Measurements from ENCODE around the gene GCK. TPM values are rescaled to one million over a fixed set of nuclear protein-coding genes. Genes with fewer than 3 reads are reported as not detected.

GCK gene
- total RNA-seq, 3 donors from 2014 or later, result 0.48 to 1.6 TPM; not detected in 1

GRCh38 chr7:44222776-44223261, 33.6 kb upstream of the GCK start:
- H3K27me3 ChIP-seq, result peaks cover 0 to 9% of the 10 kb centered on the region in 2 donors
- H3K36me3 ChIP-seq, result no peaks in the 10 kb centered on the region
- H3K9me3 ChIP-seq, result no peaks in the 10 kb centered on the region
- H3K4me3 ChIP-seq, result no peak overlapping the region
- TF ChIP-seq POLR2A (IDR thresholded peaks at IDR 0.05), result no peak
- TF ChIP-seq CTCF (IDR thresholded peaks at IDR 0.05), result no peak
- no peak for TF ChIP-seq POLR2AphosphoS5 (IDR thresholded peaks at IDR 0.05)
- no peaks in the 10 kb centered on the region for H3K4me1 ChIP-seq
- intact Hi-C loops (cut with DNase I; ENCODE audit: low total_unique reads), result no loop called here
- no peak overlapping the region for H3K27ac ChIP-seq
- DNase-seq (ENCODE audit: low spot score in 2 of 2), result no peak

GRCh38 chr7:44222074-44222473, 32.8 kb upstream of the GCK start:
- TF ChIP-seq POLR2A (IDR thresholded peaks at IDR 0.05), result no peak
- Histone ChIP-seq H3K27ac (no peak overlapping the region), H3K4me3 (no peak overlapping the region), H3K9me3 (no peaks in the 10 kb centered on the region), H3K4me1 (no peaks in the 10 kb centered on the region), H3K27me3 (peaks cover 0 to 9% of the 10 kb centered on the region in 2 donors), H3K36me3 (no peaks in the 10 kb centered on the region)
- no peak for DNase-seq (ENCODE audit: low spot score in 2 of 2)
- intact Hi-C loops (cut with DNase I; ENCODE audit: low total_unique reads), result no loop called here

- no peak for DNase-seq (ENCODE audit: low spot score in 2 of 2)
- intact Hi-C loops (cut with DNase I; ENCODE audit: low total_unique reads), result no loop called here
- Histone ChIP-seq H3K9me3 (no peaks in the 10 kb centered on the region), H3K4me3 (no peak overlapping the region), H3K36me3 (no peaks in the 10 kb centered on the region), H3K27ac (no peak overlapping the region), H3K4me1 (no peaks in the 10 kb centered on the region), H3K27me3 (peaks cover 0 to 8% of the 10 kb centered on the region in 2 donors)
- TF ChIP-seq CTCF (IDR thresholded peaks at IDR 0.05), result no peak
- no peak for TF ChIP-seq POLR2AphosphoS5 (IDR thresholded peaks at IDR 0.05)
- TF ChIP-seq POLR2A (IDR thresholded peaks at IDR 0.05), result no peak
Observed at GRCh38 chr7:44221231-44221791, 32.1 kb upstream of the GCK start.

GRCh38 chr7:44220358-44221112, 31.3 kb upstream of the GCK start:
- H3K4me3 ChIP-seq, result no peak overlapping the region
- peak in 1 of 2 donors; percentile 45 for DNase-seq (ENCODE audit: low spot score in 2 of 2)
- H3K27me3 ChIP-seq, result peaks cover 0 to 3% of the 10 kb centered on the region in 2 donors
- TF ChIP-seq POLR2AphosphoS5 (IDR thresholded peaks at IDR 0.05) (no peak), CTCF (IDR thresholded peaks at IDR 0.05) (no peak), POLR2A (IDR thresholded peaks at IDR 0.05) (no peak)
- no peaks in the 10 kb centered on the region for H3K4me1 ChIP-seq
- H3K9me3 ChIP-seq, result no peaks in the 10 kb centered on the region
- no peaks in the 10 kb centered on the region for H3K36me3 ChIP-seq
- intact Hi-C loops (cut with DNase I; ENCODE audit: low total_unique reads), result no loop called here
- H3K27ac ChIP-seq, result no peak overlapping the region

GRCh38 chr7:44220046-44220357, 30.8 kb upstream of the GCK start:
- Histone ChIP-seq H3K27ac (no peak overlapping the region), H3K4me1 (no peaks in the 10 kb centered on the region), H3K4me3 (no peak overlapping the region), H3K36me3 (no peaks in the 10 kb centered on the region), H3K27me3 (no peaks in the 10 kb centered on the region), H3K9me3 (no peaks in the 10 kb centered on the region)
- DNase-seq (ENCODE audit: low spot score in 2 of 2), result peak in 1 of 2 donors; percentile 38
- intact Hi-C loops (cut with DNase I; ENCODE audit: low total_unique reads), result no loop called here
- no peak for TF ChIP-seq POLR2A (IDR thresholded peaks at IDR 0.05)
- no peak for TF ChIP-seq POLR2AphosphoS5 (IDR thresholded peaks at IDR 0.05)
- no peak for TF ChIP-seq CTCF (IDR thresholded peaks at IDR 0.05)

Data from breast epithelium (tissue), 4 donors.